IPS-15b (cell line): ENCODE data around the gene ZBED5.
"Not testable (repeated sequence)": the region's sequence is repeated elsewhere in the genome, so short reads cannot be mapped to it uniquely, and the experiment has no call there.

Experiments used
- H3K27me3 ChIP-seq: one replicate; pipeline ENCODE4 v1.6.1; 2013; ENCODE audit warnings: low read length; ENCODE audit not compliant: control insufficient read depth, insufficient read depth
- H3K36me3 ChIP-seq: one replicate; pipeline ENCODE4 v1.6.1; 2013; ENCODE audit warnings: low read length; ENCODE audit not compliant: control insufficient read depth, insufficient read depth
- H3K4me1 ChIP-seq: one replicate; pipeline ENCODE4 v1.6.1; 2013; ENCODE audit warnings: mild to moderate bottlenecking, low read length; ENCODE audit not compliant: control insufficient read depth, insufficient read depth
- H3K4me3 ChIP-seq: one replicate; pipeline ENCODE4 v1.5.1; 2013; ENCODE audit warnings: low read depth, low read length
- H3K9ac ChIP-seq: one replicate; pipeline ENCODE4 v1.6.1; 2013; ENCODE audit warnings: low read depth, mild to moderate bottlenecking, low read length
- H3K9me3 ChIP-seq: one replicate; pipeline ENCODE4 v1.6.1; 2013; ENCODE audit warnings: mild to moderate bottlenecking, low read length; ENCODE audit not compliant: control insufficient read depth, insufficient read depth

Gene ZBED5

DNA sequence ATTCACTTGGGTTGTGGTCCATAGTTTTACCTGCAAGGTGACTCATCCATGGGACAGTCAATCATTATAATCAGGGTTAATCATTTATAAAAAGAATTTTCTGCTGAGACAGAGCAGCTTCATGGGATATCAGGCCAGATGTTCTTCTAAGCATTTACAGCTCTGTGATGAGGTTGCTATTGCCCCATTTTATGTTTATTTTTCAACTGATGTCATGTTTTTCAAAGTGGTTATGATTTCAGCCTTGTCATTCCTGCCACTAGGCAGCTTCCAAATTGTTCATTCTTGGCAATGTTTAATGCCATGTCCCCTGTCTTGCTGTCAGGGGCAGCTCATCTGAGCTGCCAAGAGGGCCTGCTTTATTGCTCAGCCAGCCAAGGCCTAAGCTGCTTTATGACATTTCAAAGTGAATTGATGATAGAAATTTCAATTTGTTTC lies 35.9 kb upstream of the ZBED5 start:
- Histone ChIP-seq H3K4me1 (no peaks in the 10 kb centered on the region), H3K36me3 (no peaks in the 10 kb centered on the region), H3K9ac (no peak overlapping the region), H3K27me3 (no peaks in the 10 kb centered on the region), H3K4me3 (no peak overlapping the region), H3K9me3 (no peaks in the 10 kb centered on the region)

DNA sequence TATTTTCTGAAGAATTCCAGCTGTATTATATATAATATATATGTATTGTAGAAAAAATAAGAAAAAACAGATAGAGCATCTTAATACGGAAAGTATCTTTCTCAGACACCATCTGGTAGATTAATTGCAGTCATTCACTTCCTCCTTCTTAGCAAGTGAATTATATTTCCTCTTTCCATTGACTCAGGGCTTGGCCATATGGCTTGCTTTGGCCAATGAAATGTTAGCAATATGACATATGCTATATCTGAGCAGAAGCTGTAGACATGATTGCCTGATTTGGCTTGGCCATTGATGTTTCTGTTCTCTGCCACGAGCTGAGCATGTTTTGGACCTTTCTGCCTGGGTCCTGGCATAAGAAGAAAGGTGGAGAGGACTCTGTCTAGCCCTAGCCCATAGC lies 34.4 kb upstream of the ZBED5 start:
- Histone ChIP-seq H3K36me3 (no peaks in the 10 kb centered on the region), H3K9me3 (no peaks in the 10 kb centered on the region), H3K9ac (no peak overlapping the region), H3K27me3 (no peaks in the 10 kb centered on the region), H3K4me3 (no peak overlapping the region), H3K4me1 (no peaks in the 10 kb centered on the region)

DNA sequence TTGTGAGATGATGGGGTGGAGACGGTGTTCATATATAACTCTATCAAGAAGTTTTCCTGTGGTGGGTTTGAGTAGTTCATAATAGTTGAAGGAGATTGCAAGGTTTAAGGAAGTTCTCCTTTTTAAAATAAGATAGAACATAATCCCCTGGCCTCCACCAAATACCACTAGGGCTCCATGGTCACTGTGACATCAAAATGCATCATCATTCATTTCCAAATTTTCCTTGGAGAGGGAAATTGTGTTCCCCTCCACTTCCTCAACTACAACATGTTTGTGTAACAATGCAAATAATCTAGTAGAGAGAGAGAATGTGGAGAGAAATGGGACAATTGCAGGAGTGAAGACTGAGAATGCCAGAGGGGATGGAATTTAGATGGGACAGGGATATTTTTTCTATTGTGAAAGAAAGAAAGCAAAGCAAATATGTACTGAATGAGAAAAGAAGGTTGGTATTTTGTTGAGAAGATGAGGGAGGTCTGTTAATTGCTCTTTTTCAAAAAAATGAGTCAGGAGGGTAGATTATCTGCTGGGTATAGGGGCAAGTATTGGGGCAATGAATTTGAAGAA lies 33.4 kb upstream of the ZBED5 start:
- Histone ChIP-seq H3K4me1 (no peaks in the 10 kb centered on the region), H3K9me3 (no peaks in the 10 kb centered on the region), H3K36me3 (no peaks in the 10 kb centered on the region), H3K27me3 (no peaks in the 10 kb centered on the region), H3K4me3 (no peak overlapping the region), H3K9ac (no peak overlapping the region)

DNA sequence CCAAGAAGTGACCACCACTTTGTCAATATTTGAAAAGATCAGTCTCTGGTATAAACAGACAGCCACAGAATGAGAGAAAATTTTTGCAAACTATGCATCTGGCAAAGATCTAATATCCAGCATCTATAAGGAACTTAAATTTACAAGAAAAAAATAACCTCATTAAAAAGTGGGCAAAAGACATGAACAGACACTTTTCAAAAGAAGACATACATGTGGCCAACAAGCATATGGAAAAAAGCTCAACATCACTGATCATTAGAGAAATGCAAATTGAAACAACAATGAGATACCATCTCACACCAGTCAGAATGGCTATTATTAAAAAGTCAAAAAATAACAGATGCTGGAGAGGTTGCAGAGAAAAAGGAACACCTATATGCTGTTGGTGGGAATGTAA lies 32.2 kb upstream of the ZBED5 start:
- not testable (repeated sequence) for H3K4me1 ChIP-seq, H3K27me3 ChIP-seq, H3K9ac ChIP-seq, H3K36me3 ChIP-seq, H3K4me3 ChIP-seq, H3K9me3 ChIP-seq

DNA sequence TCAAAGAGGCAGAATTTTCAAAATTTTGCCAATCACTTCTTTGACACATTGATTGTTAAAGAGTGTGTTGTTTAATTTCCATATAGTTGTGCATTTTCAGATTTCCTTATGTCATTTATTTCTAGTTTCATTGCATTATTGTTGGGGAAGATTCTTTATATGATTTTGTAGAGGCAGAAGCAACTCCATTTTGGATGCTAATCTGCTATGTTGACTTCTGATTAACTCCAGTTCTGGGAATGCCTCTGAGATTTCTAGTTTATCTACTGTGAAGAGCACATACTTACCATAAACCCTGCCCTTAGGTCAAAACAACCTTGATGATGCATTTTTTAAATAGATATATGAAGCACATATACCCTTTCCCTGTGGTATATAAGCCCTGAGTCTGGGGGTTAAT lies 29.5 kb upstream of the ZBED5 start:
- no peaks in the 10 kb centered on the region for H3K27me3 ChIP-seq
- no peak overlapping the region for H3K9ac ChIP-seq
- no peak overlapping the region for H3K4me3 ChIP-seq
- no peaks in the 10 kb centered on the region for H3K36me3 ChIP-seq
- H3K4me1 ChIP-seq = no peaks in the 10 kb centered on the region
- H3K9me3 ChIP-seq = no peaks in the 10 kb centered on the region

DNA sequence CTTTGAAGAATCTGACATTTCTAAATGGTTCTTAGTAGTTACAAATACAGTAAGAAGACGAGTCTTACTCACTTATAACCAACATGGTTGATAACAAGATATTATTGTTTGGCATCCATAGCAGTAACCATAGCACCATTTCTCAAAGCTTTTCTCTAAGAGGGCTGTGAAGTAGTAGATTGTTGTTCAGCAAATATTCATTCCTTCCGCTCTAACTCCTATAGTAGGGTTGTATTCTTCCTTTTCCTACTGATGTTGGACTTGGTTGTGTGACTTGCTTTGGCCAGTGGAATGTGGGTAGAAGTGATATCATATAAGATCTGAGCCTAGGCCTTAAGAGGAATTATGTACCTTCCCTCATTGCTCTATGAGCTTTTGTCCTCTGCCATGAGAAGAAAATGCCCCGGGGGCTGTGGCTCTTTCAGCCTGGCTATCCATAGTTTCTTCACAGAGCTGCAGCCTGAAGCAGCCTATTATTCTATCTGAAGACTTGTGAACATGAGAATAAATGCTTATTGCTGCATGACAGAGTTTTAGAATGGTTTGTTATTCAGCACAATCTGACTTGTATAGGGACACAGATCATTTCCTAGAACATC lies 28.9 kb upstream of the ZBED5 start:
- Histone ChIP-seq H3K4me3 (no peak overlapping the region), H3K27me3 (no peaks in the 10 kb centered on the region), H3K4me1 (no peaks in the 10 kb centered on the region), H3K9me3 (no peaks in the 10 kb centered on the region), H3K36me3 (no peaks in the 10 kb centered on the region), H3K9ac (no peak overlapping the region)

DNA sequence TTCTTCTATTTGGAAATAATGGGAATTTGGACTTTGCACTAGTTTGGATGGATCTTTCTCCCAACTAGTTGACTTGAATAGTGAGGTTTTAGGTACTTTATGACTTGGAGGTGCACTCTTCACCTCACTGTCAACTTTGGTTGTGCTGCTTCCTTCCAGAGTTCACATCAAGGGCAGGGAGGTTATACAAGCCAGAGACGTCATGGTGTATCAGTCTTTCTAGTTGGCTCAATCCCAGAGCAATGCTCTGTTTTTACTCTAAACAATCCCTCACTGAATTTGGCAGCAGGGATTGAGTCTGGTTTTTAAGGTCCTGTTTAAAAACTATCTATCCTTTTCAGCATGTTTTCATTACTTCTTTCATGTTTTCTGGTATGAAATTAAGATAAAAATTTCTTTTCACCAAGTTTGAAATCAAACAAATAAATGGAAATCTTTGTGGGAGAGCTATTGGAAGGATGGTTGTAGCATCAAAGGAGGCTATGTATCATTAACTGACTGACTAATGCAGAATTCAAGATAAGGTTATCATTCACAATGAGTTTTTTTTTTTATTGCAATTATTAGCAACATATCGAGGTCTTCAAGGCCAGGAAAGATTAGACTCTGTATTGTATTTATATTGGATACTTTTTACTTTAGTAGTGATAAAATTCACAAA lies 28.0 kb upstream of the ZBED5 start:
- no peak overlapping the region for H3K4me3 ChIP-seq
- H3K27me3 ChIP-seq = no peaks in the 10 kb centered on the region
- H3K36me3 ChIP-seq = no peaks in the 10 kb centered on the region
- H3K9ac ChIP-seq = no peak overlapping the region
- H3K4me1 ChIP-seq = no peaks in the 10 kb centered on the region
- H3K9me3 ChIP-seq = no peaks in the 10 kb centered on the region

DNA sequence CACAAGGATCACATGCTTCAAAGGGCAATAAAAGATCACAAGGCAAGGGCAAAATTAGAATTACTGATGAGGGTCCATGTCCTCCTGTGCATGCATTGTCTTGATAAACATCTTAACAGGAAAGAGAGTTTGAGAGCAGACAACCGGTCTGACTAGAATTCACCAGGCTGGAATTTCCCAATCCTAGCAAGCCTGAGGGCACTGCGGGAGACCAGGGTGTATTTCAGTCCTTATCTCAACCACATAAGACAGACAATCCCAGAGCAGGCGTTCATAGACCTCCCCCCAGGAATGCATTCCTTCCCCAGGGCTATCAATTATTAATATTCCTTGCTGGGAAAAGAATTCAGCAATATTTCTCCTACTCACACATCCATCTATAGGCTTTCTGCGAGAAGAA lies 26.4 kb upstream of the ZBED5 start:
- not testable (repeated sequence) for H3K9me3 ChIP-seq, H3K27me3 ChIP-seq, H3K4me1 ChIP-seq

DNA sequence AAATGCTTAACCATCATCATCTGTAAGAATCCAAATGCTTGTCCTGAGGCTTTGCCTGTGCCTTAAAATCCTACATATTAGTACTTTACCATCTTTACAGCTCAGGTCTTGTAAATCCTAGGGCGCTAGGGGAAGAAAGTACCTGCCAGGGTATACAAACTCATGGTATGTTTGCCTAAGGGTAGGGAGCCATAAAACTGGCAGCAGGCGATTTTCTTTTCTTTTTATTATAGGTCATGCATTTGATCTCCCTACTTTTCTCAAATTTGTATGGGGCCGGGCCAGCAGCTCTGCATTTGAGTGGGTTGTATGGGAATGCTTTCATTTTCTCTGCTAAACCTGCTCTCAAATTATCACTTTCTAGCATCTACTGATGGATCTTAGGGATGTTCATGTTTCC lies 24.0 kb upstream of the ZBED5 start:
- Histone ChIP-seq H3K9ac (no peak overlapping the region), H3K9me3 (no peaks in the 10 kb centered on the region), H3K36me3 (no peaks in the 10 kb centered on the region), H3K27me3 (no peaks in the 10 kb centered on the region), H3K4me3 (no peak overlapping the region), H3K4me1 (no peaks in the 10 kb centered on the region)

More for the DNA sequence above, 26.4 kb upstream of the ZBED5 start:
- H3K9ac ChIP-seq, H3K36me3 ChIP-seq, H3K4me3 ChIP-seq: not testable (repeated sequence)

DNA sequence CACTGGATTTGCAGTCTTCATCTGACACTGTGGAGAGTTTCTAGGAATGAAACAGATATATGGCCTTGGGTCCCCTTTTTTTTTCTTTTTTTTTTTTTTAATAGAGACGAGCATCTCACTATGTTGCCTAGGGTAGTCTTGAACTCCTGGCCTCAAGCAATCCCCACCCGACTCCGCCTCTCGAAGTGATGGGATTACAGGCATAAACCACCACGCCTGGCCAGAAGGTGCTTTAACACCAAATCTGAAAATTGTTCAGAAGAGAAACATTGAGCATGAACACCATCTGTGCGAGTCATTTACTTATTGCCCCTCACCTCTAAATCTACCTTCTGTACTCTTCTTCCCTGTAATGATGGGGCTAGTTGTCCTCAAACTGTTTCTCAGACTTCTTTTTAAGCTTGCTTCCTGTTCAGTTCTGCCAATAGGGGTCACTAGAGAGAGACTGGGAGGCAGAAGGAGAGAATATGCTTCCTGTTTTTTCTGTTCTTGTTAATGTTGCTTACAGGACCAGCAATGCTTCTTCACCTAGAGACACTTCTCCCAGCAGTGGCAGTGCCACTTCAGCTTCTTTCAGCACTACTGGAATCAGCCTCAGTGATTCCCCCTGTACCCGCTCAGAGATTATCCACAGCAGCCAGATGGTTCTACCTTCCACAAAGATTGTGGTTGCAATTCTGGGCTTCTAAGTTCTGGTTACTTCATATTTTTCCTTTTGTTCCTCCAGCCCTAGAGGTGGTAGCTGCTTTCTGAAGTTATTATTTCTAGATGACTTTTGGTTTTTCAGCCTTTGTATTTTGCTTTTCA lies 20.8 kb upstream of the ZBED5 start:
- Histone ChIP-seq H3K27me3 (no peaks in the 10 kb centered on the region), H3K4me3 (no peak overlapping the region)

DNA sequence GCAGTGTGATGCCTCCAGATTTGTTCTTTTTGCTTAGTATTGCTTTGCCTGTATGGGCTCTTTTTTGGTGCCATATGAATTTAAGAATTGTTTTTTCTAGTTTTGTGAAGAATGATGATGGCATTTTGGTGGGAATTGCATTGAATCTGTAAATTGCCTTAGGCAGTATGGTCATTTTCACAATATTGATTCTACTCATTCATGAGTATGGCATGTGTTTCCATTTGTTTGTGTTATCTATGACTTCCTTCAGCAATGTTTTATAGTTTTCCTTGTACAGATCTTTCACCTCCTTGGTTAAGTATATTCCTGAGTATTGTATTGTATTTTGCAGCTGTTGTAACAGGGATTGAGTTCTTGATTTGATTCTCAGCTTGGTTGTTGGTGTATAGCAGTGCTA lies 18.3 kb upstream of the ZBED5 start:
- H3K36me3 ChIP-seq = no peaks in the 10 kb centered on the region
- no peak overlapping the region for H3K9ac ChIP-seq
- H3K4me3 ChIP-seq = no peak overlapping the region
- no peaks in the 10 kb centered on the region for H3K27me3 ChIP-seq
- H3K4me1 ChIP-seq = no peaks in the 10 kb centered on the region
- H3K9me3 ChIP-seq = no peaks in the 10 kb centered on the region

More for the DNA sequence above, 20.8 kb upstream of the ZBED5 start:
- no peaks in the 10 kb centered on the region for H3K36me3 ChIP-seq
- no peaks in the 10 kb centered on the region for H3K9me3 ChIP-seq
- no peak overlapping the region for H3K9ac ChIP-seq
- no peaks in the 10 kb centered on the region for H3K4me1 ChIP-seq
